ENCODE results near the gene CSNK1E.

Gene CSNK1E

DNA sequence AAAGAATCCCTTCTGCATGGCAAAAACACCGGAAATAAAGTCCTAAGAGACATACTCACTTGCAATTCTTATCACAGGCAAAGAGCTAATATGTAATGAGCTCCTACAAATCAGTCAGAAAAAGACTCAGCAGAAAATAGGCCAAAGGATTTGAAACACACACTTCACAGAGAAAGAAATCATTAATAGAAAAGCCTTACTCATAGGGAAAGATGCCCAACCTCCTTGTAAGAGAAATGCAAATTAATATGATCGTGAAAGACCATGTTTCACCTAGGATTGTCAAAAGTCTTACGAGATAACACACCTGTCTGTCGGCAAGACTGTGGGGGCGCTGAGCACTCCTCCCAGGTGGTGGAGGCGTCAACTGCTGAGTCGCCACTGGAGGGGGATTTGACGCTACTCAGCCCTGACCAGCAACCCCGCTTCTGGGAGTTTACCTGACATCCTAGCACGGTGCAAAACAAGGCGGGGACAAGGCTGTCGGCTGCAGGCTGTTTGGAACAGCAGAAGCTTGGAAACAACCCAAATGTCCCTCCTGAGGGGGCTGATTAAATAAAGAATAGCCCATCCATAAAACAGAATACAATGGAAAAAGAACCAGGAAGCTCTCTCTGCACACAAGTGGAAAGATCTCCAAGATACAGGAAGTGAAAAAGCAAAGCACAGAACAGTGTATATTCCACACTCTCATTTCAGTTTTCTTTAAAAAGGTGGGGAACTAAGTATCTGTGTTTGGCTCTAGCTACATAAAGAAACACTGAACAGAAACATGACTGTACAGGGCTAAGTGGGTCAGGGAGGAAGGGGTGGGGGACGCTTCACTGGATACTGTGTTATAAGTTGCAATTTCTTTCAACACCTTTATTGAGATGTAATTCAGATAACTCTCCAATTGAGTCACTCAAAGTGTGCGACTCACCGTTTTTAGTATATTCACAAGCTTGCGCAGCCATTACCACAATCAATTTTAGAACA lies 11.5 kb downstream of the CSNK1E start:
- DNase-seq (ENCODE audit: low read depth) = peak; percentile 40

GRCh38 chr22:38304526-38304925 lies 12.7 kb downstream of the CSNK1E start:
- DNase-seq (ENCODE audit: low read depth) = no peak

GRCh38 chr22:38303974-38304373 lies 13.3 kb downstream of the CSNK1E start:
- no peak for DNase-seq (ENCODE audit: low read depth)

DNA sequence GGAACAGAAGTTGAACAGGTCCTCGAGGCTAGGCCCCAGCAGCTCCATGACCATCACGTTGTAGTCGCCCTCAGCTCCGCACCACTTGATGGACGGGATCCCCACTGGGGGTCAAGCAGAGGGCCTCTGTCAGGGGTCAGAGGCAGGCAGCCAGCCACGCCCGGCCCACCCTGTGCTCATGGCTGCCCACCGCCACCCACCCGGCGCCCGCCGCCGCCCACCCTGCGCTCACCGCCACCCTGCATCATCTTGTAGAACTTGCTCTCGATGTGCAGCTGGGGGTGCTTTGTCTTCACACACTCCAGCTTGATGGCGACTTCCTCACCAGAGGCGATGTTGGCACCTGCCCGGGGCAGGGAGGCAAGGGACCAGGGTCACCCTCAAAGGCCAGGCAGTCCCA lies 14.3 kb downstream of the CSNK1E start:
- no peak for DNase-seq (ENCODE audit: low read depth)

DNA sequence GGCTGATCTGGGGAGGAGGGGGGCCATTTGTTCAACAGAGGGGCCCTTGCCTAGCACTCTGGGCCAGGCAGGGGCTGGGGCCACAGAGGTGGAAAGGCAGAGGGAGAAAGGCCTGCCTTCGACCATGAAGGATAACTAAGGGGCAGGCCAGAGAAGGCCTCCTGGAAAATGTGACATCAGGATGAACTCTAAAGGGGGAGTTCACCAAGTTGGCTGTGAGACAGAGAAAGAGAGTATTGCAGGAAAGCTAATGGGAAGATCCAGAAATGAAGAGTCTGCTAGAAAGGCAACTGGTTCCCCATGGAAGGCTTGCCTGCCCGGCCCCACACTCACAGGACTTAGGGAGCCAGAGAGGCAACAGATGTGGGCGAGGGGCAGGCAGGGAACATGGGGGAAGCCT lies 16.3 kb downstream of the CSNK1E start:
- no peak for DNase-seq (ENCODE audit: low read depth)

DNA sequence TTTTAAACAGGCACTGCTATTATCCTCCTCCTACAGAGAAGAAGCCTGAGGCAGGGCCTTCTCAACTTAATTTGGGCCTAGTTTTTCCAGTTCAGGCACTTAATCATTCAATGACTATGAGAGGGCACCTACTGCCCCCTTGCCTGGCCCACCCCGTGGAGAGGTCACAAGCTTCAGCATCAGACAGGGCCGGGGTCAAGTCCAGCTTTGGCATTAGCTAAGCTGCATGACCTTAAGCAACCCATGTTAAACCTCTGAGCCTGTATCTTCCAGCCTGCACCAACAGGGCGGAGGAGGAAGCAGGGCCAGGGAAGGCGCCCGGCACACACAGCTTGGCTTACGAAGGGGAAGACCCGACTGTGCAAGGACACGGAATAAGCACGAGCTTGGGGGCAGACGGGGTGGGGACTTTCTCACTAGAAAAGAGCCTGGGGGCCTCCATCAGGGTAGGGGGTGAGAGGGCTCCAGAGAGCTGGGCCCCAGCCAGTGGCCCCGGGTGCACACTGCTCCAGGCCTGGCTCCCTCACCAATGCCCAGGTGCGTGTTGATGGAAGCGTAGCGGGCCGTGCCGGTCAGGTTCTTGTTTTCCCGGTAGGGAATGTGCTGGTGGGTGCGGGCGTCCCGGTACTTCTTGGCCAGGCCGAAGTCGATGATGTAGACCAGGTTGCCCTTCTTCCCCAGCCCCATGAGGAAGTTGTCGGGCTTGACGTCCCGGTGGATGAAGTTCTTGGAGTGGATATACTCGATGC lies 16.9 kb downstream of the CSNK1E start:
- no peak for DNase-seq (ENCODE audit: low read depth)

GRCh38 chr22:38299770-38300102 lies 17.5 kb downstream of the CSNK1E start:
- no peak for DNase-seq (ENCODE audit: low read depth)

GRCh38 chr22:38298312-38299005 lies 18.8 kb downstream of the CSNK1E start:
- peak; percentile 99 for DNase-seq (ENCODE audit: low read depth)

DNA sequence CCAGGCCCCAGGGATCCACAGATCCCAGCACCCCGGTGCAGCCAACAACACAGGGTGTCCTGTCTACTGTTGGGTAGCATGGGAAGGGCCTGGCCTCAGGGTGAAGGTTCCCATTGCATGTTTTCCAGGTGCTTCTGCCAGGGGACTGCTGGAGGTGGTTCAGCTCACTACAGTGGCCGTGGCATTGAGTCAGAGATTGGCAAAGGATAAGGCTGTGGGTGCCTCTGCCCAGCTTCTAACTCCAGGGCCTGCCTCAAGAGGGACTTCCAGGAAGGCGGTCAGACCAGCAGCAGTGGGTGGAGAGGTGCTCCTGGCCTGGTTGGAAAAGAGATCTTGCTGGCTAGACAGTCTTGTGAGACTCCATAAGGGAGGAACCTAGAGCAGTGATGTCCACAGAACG lies 20.9 kb downstream of the CSNK1E start:
- no peak for DNase-seq (ENCODE audit: low read depth)

- no peak for DNase-seq (ENCODE audit: low read depth)
Observed at GRCh38 chr22:38295863-38296262, 21.4 kb downstream of the CSNK1E start.

GRCh38 chr22:38295339-38295738 lies 21.9 kb downstream of the CSNK1E start:
- no peak for DNase-seq (ENCODE audit: low read depth)

GRCh38 chr22:38294193-38294592 lies 23.0 kb downstream of the CSNK1E start:
- DNase-seq (ENCODE audit: low read depth) = no peak

- no peak for DNase-seq (ENCODE audit: low read depth)
Observed at GRCh38 chr22:38292694-38293093, 24.5 kb downstream of the CSNK1E start.

- no peak for DNase-seq (ENCODE audit: low read depth)
Observed at GRCh38 chr22:38291201-38291777, 25.9 kb downstream of the CSNK1E start.

GRCh38 chr22:38290347-38290746 lies 26.9 kb downstream of the CSNK1E start:
- DNase-seq (ENCODE audit: low read depth) = no peak

GRCh38 chr22:38289583-38290082 lies 27.6 kb downstream of the CSNK1E start:
- no peak for DNase-seq (ENCODE audit: low read depth)

DNA sequence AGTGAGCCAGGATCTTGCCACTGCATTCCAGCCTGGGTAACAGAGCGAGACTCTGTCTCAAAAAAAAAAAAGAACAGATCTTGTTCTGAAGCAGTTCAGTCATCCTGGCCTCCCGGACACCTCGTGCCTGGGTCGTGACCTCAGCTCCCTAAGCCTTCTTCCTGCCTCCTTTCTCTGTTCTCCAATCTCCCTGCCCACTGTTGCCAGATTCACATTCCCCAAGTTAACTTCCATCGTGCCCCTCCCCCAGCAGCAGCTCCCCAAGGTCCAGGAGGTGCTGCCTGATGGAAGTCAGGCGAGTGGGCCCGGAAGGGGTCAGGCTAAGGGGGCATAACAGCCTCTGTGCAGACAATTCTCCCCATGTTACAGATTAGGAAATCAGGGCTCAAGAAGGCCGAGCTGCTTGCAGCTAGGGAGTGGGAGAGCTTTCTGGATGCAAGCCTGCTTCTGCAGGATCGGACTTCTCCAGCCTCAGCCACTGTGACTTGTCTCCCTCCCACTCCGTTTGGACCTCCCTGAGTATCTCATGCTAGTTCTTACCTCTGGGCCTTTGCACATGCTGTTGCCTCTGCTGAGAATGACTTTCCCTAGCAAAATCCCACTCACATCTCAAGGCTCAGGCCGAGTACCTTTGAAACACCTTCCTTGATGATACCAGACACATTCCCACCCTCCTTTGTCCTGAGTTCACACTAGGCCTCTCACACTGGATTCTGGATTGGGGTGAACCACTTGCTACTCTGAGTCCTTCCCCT lies 30.1 kb downstream of the CSNK1E start:
- no peak for DNase-seq (ENCODE audit: low read depth)

DNA sequence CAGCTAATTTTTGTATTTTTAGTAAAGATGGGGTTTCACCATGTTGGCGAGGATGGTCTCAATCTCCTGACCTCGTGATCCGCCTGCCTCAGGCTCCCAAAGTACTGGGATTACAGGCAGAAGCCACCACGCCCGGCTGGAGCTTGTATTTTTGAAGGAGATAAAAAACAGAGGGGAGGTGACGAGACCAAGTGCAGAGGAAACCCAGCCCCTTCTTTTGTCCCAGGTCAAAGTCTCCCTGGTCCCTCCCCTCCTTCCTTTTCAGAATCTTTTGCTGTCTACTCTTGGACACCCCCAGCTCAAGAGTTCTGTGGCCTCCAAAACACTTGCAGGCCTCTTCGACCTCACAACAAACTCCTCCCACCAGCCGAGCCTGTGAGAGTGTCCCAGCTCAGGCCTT lies 32.2 kb downstream of the CSNK1E start:
- no peak for DNase-seq (ENCODE audit: low read depth)

- no peak for DNase-seq (ENCODE audit: low read depth)
Observed at GRCh38 chr22:38284042-38284402, 33.2 kb downstream of the CSNK1E start.

- DNase-seq (ENCODE audit: low read depth) = no peak
Observed at GRCh38 chr22:38282397-38282796, 34.8 kb downstream of the CSNK1E start.

GRCh38 chr22:38276166-38276565 lies 41.1 kb downstream of the CSNK1E start:
- DNase-seq (ENCODE audit: low read depth) = no peak

Measured in HS-5 (cell line).